ENCODE data around the gene IL6R.

IL6R gene

DNA sequence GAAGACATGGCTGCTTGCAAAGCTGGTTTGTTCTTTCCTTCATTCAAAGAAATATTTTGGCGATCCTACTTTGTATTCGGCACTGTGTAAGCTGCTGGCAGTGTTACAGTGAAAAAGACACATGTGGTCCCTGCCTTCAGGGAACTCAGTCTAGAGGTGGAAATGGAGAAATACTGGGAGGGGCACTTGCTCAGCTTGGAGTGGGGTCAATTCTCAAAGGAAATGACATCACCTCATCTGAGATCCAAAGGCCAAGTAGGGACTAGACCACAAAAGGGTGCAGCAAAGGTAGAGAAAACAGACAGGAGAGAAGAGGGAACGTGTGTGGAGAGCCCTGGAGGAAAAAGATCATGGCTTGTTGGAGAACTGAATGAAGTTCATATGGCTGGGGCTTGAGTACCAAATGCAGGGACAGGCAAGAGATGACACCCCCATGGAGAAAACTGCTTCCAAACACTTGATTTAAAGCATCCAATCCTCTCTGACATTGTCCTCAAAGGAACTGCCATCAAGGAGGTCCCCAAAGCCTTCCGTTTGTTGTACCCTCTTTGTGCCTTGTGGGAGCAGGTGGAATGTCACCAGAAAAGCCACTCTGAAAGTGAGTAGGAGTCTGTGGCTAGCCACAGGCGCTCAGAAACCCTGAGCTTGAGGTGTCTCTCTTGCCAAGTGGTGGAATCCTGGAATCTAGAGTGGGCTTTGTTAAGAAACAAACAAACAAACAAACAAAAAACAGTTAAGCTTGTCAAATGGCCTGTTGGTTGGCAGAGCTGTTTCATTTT, 48.6 kb downstream of the IL6R start:
- no peak for DNase-seq (ENCODE audit: low spot score)

GRCh38 chr1:154454386-154455120, 49.4 kb downstream of the IL6R start:
- DNase-seq (ENCODE audit: low spot score), result no peak

DNA sequence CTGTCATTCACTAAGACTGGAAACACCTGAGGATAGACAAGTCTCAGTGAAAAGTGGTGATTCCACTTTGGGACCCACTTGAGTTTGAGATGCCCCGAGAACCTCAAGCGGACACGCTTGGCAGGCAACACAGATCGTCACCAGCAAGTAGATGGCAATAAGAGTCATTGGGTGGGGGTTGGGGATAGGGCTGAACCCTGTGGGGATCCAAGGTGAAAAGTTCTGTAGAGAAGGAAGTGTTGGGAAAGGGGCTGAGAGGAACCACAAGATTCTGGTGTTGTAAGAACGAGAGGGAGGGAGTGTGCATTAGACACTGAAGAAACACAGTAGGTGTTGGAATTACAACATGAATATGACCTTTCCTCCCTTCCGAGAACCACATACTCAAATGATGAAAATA, 51.5 kb downstream of the IL6R start:
- DNase-seq (ENCODE audit: low spot score), result no peak

DNA sequence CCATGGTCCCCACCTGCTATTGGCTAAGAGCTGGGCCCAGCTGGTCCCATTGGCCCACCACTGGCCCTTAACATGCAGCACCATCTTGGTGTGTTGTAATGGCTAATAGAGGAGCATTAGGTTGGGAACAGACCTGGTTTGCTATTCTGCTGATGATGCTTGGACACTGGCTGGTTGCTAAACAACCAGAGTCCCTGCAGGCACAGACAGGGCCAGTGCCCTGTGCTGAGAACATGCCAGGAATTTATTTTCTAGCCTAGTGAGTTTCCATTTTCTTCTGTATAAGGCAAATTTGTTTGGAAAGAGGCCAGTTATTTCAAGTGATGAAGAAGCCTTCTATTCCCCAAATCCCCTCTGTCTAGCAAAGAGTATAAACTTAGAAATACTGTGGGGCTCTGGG, 53.9 kb downstream of the IL6R start:
- no peak for DNase-seq (ENCODE audit: low spot score)

DNA sequence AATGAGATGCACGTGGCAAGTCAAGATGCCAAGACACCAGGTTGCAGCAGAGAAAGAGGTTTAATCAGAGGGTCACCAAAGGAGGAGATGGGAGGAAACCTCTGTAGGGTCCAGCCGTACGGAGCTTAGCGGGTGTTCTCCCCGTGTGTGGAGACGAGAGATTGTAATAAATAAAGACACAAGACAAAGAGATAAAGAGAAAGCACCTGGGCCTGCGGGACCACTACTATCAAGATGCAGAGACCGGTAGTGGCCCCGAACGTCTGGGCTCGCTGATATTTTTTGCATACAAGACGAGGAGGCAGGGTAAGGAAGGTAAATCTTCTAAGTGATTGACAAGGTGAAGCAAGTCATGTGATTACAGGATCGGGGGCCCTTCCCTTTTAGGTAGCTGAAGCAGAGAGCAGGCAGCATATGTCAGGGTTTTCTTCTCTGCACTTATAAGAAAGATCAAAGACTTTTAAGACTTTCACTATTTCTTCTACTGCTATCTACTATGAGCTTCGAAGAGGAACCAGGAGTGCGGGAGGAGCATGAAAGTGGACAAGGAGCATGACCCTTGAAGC, 55.6 kb downstream of the IL6R start:
- no peak for DNase-seq (ENCODE audit: low spot score)

GRCh38 chr1:154463512-154463990, 58.4 kb downstream of the IL6R start:
- no peak for DNase-seq (ENCODE audit: low spot score)

GRCh38 chr1:154465621-154466195, 60.6 kb downstream of the IL6R start:
- DNase-seq (ENCODE audit: low spot score), result no peak

- DNase-seq (ENCODE audit: low spot score), result no peak
Measured at GRCh38 chr1:154466206-154466605, 61.1 kb downstream of the IL6R start.

DNA sequence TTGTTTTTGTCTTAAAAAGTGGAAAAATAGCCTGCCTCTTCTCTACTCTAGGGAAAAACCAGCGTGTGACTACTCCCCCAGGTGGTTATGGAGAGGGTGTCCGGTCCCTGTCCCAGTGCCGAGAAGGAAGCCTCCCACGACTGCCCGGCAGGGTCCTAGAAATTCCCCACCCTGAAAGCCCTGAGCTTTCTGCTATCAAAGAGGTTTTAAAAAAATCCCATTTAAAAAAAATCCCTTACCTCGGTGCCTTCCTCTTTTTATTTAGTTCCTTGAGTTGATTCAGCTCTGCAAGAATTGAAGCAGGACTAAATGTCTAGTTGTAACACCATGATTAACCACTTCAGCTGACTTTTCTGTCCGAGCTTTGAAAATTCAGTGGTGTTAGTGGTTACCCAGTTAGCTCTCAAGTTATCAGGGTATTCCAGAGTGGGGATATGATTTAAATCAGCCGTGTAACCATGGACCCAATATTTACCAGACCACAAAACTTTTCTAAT, 61.8 kb downstream of the IL6R start:
- no peak for DNase-seq (ENCODE audit: low spot score)

DNA sequence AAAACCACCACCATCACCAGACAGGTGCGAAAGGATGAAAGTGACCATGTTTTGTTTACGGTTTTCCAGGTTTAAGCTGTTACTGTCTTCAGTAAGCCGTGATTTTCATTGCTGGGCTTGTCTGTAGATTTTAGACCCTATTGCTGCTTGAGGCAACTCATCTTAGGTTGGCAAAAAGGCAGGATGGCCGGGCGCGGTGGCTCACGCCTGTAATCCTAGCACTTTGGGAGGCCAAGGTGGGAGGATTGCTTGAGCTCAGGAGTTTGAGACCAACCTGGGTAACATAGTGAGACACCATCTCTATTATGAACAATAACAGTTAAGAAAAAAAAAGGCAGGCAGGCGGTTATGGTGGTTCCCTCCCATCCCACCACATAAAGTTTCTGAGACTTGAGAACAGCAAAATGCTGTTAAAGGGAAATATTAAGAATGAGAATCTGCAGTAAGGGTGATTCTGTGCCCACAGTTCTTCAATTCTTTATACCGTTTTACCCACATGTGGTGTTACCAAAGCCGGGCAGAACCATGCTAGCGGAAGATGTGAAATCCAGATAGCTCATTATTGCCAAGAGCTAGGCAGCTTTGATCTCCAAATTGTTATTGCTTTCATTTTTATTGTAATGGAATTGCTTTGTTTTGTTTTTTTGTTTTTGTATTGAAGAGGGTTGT, 62.4 kb downstream of the IL6R start:
- DNase-seq (ENCODE audit: low spot score), result no peak

GRCh38 chr1:154468535-154469250, 63.5 kb downstream of the IL6R start:
- DNase-seq (ENCODE audit: low spot score), result no peak

- DNase-seq (ENCODE audit: low spot score), result no peak
Measured at GRCh38 chr1:154469844-154470560, 64.9 kb downstream of the IL6R start.

GRCh38 chr1:154471304-154471703, 66.2 kb downstream of the IL6R start:
- DNase-seq (ENCODE audit: low spot score), result no peak

DNA sequence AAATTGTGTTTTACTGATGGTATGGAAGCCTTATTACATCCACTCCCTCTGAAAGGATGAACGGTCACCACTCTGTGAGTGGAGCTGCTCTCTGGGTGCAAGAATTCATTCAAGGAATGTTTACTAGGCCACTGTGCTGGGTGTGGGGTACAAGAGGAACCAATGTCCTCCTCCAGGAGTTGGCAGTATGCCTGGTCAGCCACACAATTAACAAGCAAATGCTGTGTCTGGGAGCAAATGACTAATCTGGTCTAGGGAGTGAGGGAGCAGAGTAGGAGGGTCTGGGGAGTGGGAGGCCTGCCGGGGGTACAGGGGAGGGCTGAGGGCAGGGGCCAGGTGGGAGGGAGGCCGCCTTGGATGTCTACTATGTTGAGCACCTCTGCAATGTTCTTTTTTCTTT, 69.7 kb downstream of the IL6R start:
- no peak for DNase-seq (ENCODE audit: low spot score)

DNA sequence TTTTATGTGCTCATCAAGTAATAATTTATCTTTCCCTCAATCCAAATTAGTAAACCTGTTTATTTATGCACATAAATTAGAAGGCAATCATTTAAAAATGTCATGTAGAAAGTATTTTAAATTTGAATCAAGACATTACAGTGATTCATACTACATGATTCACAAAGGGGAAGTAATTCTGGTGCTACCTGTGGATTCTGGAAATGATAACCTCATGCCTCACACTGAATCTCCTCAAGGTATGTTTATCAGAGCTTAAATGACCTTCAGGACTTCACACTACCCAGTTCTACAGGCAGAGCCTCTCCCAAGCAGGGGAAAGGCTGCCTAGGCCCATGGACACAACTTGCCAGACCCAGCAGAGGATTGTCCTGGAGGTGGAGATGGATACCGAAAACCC, 71.6 kb downstream of the IL6R start:
- no peak for DNase-seq (ENCODE audit: low spot score)

DNA sequence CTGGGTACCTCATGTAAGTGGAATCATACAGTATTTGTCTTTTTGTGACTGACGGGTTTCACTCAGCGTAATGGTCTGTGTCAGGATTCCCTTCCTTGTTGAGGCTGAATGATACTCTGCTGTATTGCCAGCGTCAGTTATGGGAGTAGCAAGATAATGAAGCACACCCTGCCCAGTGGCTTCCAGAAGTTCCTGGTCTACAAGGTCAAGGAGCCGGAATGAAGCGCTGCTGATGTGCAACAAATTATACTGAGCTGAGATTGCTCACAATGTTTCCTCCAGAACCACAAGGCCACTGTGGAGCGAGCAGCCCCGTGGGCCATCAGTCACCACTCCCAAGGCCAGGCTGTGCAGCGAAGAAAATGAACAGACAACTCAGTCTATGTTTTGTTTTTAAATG, 72.9 kb downstream of the IL6R start:
- DNase-seq (ENCODE audit: low spot score), result no peak

- peak; percentile 61 for DNase-seq (ENCODE audit: low spot score)
Measured at GRCh38 chr1:154478639-154479038, 73.5 kb downstream of the IL6R start.

- DNase-seq (ENCODE audit: low spot score), result peak; percentile 95
Measured at GRCh38 chr1:154479764-154480421, 74.8 kb downstream of the IL6R start.

DNA sequence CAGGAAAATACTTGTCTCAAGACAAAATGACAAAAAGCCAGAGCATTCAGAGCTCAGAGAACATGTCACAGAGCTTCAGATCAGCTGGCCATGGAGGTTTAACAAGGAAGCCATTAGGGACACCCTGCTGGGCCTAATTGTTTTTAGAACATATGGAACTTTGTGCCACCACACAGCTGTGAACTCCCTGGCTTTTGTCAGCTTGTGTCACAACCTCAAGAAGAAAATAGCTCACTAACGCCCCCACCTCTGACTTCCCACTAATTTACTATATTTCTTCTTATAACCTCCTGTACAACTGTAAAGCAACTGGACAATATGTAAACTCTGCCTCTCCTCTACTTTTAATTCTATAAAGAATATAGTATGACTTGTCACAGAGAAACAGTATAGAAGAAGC, 75.9 kb downstream of the IL6R start:
- DNase-seq (ENCODE audit: low spot score), result no peak

All from NAMALWA (cell line).